HepG2 (cell line): ENCODE measurements around the gene RRP36. TPM values are rescaled to one million over a fixed set of nuclear protein-coding genes. Genes with fewer than 3 reads are reported as not detected.

Source experiments
- PITX1 ChIP-seq: sonication (generic); formaldehyde crosslinking; IDR thresholded peaks from 2 replicates; pipeline ENCODE4 v1.5.1; 2020; ENCODE audit warnings: mild to moderate bottlenecking, missing genetic modification reagents
- UBTF ChIP-seq: sonication (generic); formaldehyde crosslinking; IDR thresholded peaks from 2 replicates; pipeline ENCODE4 v1.4.0; 2020; ENCODE audit warnings: mild to moderate bottlenecking, missing genetic modification reagents
- ZBTB20 ChIP-seq: sonication (generic); formaldehyde crosslinking; IDR thresholded peaks from 2 replicates; pipeline ENCODE4 v1.8.1; 2023; ENCODE audit warnings: missing genetic modification reagents, low read depth, mild to moderate bottlenecking, borderline replicate concordance
- ZNF264 ChIP-seq: sonication (generic); formaldehyde crosslinking; IDR thresholded peaks from 2 replicates; pipeline ENCODE4 v1.4.0; 2020; ENCODE audit warnings: missing genetic modification reagents
- ZNF280D ChIP-seq: sonication (generic); formaldehyde crosslinking; IDR thresholded peaks from 2 replicates; pipeline ENCODE4 v1.5.1; 2020; ENCODE audit warnings: mild to moderate bottlenecking, missing genetic modification reagents
- ZNF547 ChIP-seq: sonication (generic); formaldehyde crosslinking; IDR thresholded peaks from 2 replicates; pipeline ENCODE4 v1.5.1; 2020; ENCODE audit warnings: mild to moderate bottlenecking, missing genetic modification reagents
- ZNF552 ChIP-seq: sonication (generic); formaldehyde crosslinking; IDR thresholded peaks from 2 replicates; pipeline ENCODE4 v1.9.0; 2022; ENCODE audit warnings: missing genetic modification reagents, mild to moderate bottlenecking, borderline replicate concordance
- ZNF614 ChIP-seq: IDR thresholded peaks from 2 replicates; pipeline ENCODE4 v1.6.1; 2018; ENCODE audit warnings: missing biosample characterization, missing genetic modification reagents, inconsistent platforms, borderline replicate concordance
- ZNF652 ChIP-seq: IDR thresholded peaks from 2 replicates; pipeline ENCODE4 v1.6.1; 2016; ENCODE audit warnings: low read depth, borderline replicate concordance
- ZNF768 ChIP-seq: sonication (generic); formaldehyde crosslinking; IDR thresholded peaks from 2 replicates; pipeline ENCODE4 v1.4.0; 2020; ENCODE audit warnings: missing genetic modification reagents
- polyA plus RNA-seq, 8 experiments: library from polyadenylated mRNA; depleted of rRNA in 3 of 8; stranded (reverse) in 7 of 8; unstranded in 1 of 8; fragments of >200 nt; fragmentation: Illumina TruSeq in 4 of 8; extraction: Trizol in 4 of 8; gene quantifications; 2 replicates each; pipeline versions ENCODE4 v1.2.1 to v1.2.3, GENCODE V29; 2011 to 2016; ENCODE audit warnings: low read depth in 4 of 8, missing spikeins in 1 of 8, mixed read lengths in 1 of 8; ENCODE audit not compliant: insufficient read depth in 1 of 8
- total RNA-seq, 5 experiments: library from RNA; depleted of rRNA; stranded (reverse); fragments of >200 nt; fragmentation: Illumina TruSeq; extraction: Trizol; gene quantifications; 2 replicates each; pipeline ENCODE4 v1.2.3, GENCODE V29; 2016; ENCODE audit warnings: low read depth in 1 of 5
- TF ChIP-seq, protein P1 (sequence below): IDR thresholded peaks from 2 replicates; pipeline ENCODE4 v1.6.1; 2016; ENCODE audit warnings: mild to moderate bottlenecking
- TF ChIP-seq, protein P2 (sequence below): sonication (generic); formaldehyde crosslinking; IDR thresholded peaks from 2 replicates; pipeline ENCODE4 v1.4.0; 2020; ENCODE audit warnings: missing genetic modification reagents
- TF ChIP-seq, protein P3 (sequence below): sonication (generic); formaldehyde crosslinking; IDR thresholded peaks from 2 replicates; pipeline ENCODE4 v1.4.0; 2020; ENCODE audit warnings: mild to moderate bottlenecking, missing genetic modification reagents, borderline replicate concordance
- TF ChIP-seq, protein P4 (sequence below): sonication (generic); formaldehyde crosslinking; IDR thresholded peaks from 2 replicates; pipeline ENCODE4 v1.8.1; 2023; ENCODE audit warnings: mild to moderate bottlenecking, missing genetic modification reagents, borderline replicate concordance
- TF ChIP-seq, protein P5 (sequence below): sonication (generic); formaldehyde crosslinking; IDR thresholded peaks from 2 replicates; pipeline ENCODE4 v1.5.0; 2020; ENCODE audit warnings: missing genetic modification reagents

The RRP36 gene
- total and polyA plus RNA-seq, 2 of the 13 experiments (the other 11 are each of a cell fraction or from before 2014, with no cell fraction given) = 29.5 to 144 TPM

DNA sequence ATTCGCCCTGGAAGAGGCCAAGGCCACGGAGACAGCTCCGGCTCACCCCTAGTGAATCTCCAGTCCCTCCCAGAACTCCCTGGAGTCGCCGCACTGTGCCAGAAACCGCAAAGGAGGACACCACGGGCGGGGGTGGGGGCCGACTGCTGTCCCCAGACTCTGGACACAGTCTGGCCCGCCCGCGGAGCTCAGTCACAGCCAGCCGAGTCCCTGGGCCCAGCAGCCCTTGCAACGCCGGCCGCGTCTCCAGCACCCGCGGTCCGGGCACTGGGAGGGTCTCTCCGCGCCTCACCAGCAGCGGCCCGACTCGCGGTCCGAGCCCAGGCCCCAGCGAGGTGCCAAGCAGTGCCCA lies 43.0 kb upstream of the RRP36 start (continued):
- TF ChIP-seq ZNF280D (CRISPR knock-in tag) = peak; percentile 65; the same call in 1 of the 2 replicates
- no peak for TF ChIP-seq ZNF547 (CRISPR knock-in tag)
- TF ChIP-seq, protein P1, sequence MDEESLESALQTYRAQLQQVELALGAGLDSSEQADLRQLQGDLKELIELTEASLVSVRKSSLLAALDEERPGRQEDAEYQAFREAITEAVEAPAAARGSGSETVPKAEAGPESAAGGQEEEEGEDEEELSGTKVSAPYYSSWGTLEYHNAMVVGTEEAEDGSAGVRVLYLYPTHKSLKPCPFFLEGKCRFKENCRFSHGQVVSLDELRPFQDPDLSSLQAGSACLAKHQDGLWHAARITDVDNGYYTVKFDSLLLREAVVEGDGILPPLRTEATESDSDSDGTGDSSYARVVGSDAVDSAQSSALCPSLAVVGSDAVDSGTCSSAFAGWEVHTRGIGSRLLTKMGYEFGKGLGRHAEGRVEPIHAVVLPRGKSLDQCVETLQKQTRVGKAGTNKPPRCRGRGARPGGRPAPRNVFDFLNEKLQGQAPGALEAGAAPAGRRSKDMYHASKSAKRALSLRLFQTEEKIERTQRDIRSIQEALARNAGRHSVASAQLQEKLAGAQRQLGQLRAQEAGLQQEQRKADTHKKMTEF (CRISPR knock-in tag) = no peak
- TF ChIP-seq ZNF768 (CRISPR knock-in tag) = peak; percentile 46; the same call in 1 of the 2 replicates
- TF ChIP-seq ZBTB20 (CRISPR knock-in tag) = 0 out of 2 replicates have a peak, but pooled peaks have one; percentile 50
- peak; percentile 97 for TF ChIP-seq UBTF (CRISPR knock-in tag)
- TF ChIP-seq ZNF552 = no peak
- TF ChIP-seq ZNF652 (CRISPR knock-in tag) = no peak
- TF ChIP-seq PITX1 (CRISPR knock-in tag) = peak; percentile 14; the same call in 1 of the 2 replicates
- TF ChIP-seq ZNF264 (CRISPR knock-in tag) = peak; percentile 22; the same call in 1 of the 2 replicates
- TF ChIP-seq, protein P2, sequence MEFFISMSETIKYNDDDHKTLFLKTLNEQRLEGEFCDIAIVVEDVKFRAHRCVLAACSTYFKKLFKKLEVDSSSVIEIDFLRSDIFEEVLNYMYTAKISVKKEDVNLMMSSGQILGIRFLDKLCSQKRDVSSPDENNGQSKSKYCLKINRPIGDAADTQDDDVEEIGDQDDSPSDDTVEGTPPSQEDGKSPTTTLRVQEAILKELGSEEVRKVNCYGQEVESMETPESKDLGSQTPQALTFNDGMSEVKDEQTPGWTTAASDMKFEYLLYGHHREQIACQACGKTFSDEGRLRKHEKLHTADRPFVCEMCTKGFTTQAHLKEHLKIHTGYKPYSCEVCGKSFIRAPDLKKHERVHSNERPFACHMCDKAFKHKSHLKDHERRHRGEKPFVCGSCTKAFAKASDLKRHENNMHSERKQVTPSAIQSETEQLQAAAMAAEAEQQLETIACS (CRISPR knock-in tag) = no peak
- TF ChIP-seq, protein P3, sequence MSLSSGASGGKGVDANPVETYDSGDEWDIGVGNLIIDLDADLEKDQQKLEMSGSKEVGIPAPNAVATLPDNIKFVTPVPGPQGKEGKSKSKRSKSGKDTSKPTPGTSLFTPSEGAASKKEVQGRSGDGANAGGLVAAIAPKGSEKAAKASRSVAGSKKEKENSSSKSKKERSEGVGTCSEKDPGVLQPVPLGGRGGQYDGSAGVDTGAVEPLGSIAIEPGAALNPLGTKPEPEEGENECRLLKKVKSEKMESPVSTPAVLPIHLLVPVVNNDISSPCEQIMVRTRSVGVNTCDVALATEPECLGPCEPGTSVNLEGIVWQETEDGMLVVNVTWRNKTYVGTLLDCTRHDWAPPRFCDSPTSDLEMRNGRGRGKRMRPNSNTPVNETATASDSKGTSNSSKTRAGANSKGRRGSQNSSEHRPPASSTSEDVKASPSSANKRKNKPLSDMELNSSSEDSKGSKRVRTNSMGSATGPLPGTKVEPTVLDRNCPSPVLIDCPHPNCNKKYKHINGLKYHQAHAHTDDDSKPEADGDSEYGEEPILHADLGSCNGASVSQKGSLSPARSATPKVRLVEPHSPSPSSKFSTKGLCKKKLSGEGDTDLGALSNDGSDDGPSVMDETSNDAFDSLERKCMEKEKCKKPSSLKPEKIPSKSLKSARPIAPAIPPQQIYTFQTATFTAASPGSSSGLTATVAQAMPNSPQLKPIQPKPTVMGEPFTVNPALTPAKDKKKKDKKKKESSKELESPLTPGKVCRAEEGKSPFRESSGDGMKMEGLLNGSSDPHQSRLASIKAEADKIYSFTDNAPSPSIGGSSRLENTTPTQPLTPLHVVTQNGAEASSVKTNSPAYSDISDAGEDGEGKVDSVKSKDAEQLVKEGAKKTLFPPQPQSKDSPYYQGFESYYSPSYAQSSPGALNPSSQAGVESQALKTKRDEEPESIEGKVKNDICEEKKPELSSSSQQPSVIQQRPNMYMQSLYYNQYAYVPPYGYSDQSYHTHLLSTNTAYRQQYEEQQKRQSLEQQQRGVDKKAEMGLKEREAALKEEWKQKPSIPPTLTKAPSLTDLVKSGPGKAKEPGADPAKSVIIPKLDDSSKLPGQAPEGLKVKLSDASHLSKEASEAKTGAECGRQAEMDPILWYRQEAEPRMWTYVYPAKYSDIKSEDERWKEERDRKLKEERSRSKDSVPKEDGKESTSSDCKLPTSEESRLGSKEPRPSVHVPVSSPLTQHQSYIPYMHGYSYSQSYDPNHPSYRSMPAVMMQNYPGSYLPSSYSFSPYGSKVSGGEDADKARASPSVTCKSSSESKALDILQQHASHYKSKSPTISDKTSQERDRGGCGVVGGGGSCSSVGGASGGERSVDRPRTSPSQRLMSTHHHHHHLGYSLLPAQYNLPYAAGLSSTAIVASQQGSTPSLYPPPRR (CRISPR knock-in tag) = peak; percentile 25; the same call in 1 of the 2 replicates
- TF ChIP-seq ZNF614 (CRISPR knock-in tag) = no peak
- TF ChIP-seq, protein P4, sequence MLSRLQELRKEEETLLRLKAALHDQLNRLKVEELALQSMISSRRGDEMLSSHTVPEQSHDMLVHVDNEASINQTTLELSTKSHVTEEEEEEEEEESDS (CRISPR knock-in tag) = no peak
- TF ChIP-seq, protein P5, sequence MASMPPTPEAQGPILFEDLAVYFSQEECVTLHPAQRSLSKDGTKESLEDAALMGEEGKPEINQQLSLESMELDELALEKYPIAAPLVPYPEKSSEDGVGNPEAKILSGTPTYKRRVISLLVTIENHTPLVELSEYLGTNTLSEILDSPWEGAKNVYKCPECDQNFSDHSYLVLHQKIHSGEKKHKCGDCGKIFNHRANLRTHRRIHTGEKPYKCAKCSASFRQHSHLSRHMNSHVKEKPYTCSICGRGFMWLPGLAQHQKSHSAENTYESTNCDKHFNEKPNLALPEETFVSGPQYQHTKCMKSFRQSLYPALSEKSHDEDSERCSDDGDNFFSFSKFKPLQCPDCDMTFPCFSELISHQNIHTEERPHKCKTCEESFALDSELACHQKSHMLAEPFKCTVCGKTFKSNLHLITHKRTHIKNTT = no peak
